GM19025 (cell line): Measurements from ENCODE around the gene CCDC51.

Source experiments
- ATAC-seq: cut with Tn5 transposase; IDR thresholded peaks from one replicate; pipeline ENCODE4 v1.9.1; 2021; ENCODE audit warnings: mild to moderate bottlenecking, low read depth, moderate library complexity; ENCODE audit not compliant: unreplicated experiment

CCDC51 gene

DNA sequence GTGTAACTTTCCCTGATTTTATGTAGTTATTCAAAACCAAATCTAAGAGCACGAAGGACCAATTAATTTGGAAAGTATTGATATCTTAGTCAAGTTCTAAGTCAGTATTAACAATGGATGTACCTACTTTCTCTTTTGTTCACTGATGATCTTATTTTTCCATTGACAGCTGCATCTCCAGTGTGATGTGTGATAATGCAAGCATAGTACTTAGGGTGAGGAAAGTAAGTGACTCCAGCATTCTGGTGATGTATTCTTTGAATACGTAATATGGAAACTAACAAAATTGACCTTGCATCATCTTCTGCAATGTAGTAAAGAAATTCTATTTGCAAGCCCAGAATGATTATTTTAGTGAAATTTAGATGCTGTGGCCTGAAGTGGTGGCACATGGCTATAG, 45.5 kb downstream of the CCDC51 start:
- ATAC-seq = no peak

DNA sequence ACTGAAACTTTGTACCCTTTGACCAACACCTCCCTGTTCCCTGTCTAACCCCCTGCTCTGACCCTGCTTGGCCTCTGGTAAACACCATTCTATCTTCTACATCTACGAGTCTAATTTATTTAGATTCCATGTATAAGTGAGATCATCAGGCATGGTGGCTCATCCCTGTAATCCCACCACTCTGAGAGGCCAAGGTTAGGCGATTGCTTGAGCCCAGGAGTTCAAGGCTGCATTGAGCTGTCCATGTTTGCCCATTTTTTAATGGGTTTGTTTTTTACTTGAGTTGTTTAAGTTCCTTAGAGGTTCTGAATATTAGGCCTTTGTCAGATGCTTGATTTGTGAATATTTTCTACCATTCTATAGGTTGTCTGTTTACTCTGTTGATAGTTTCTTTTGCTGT, 51.0 kb downstream of the CCDC51 start:
- ATAC-seq = no peak

DNA sequence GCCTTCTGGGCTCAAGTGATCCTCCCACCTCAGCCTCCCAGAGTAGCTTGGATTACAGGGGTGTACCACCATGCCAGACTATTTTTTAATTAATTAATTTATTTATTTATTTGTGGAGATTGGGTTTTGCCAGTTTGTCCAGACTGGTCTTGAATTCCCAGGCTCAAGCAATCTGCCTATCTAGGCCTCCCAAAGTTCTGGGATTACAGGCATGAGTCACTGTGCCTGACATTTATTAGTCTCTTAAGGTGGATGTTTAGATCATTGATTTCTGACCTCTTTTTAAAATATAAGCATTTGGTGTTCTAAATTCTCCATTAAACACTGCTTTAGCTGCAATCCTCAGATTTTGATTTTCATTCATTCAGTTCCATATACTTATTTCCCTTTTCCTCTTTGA, 52.3 kb downstream of the CCDC51 start:
- no peak for ATAC-seq
